ENCODE measurements around the gene C6orf136. TPM values are rescaled to one million over a fixed set of nuclear protein-coding genes. Genes with fewer than 3 reads are reported as not detected.

Gene C6orf136
- total RNA-seq, 3 donors from 2014 or later (not counting 1 experiment from before 2014, with no cell fraction given), result 39.4 to 51.4 (median 50.9) TPM

- H3K4me1 ChIP-seq (ENCODE audit: control insufficient read depth, insufficient read depth, low read length), result peaks cover 33% of the 10 kb centered on the region
- intact Hi-C loops (cut with micrococcal nuclease), result no loop called here
- no peak for TF ChIP-seq CTCF (IDR thresholded peaks at IDR 0.05)
- H3K4me1 Mint-ChIP-seq, result peaks cover 41 to 42% of the 10 kb centered on the region in 2 donors
- H3K36me3 ChIP-seq (ENCODE audit: control insufficient read depth, insufficient read depth, low read length), result peaks cover 67% of the 10 kb centered on the region
- no peaks in the 10 kb centered on the region for H3K27me3 Mint-ChIP-seq (ENCODE audit: low read depth in 2 of 2)
- H3K36me3 Mint-ChIP-seq, result peaks cover 38% of the 10 kb centered on the region
- ATAC-seq (no peak), DNase-seq (no peak)
- peak overlapping the region; percentile 51 for H3K27ac ChIP-seq (ENCODE audit: low read length)
- H3K27ac Mint-ChIP-seq, result peak overlapping the region; percentile 70 to 73
- no peaks in the 10 kb centered on the region for H3K9me3 Mint-ChIP-seq
- 93% methylated on average over 38 of the region's 39 CpGs for WGBS (ENCODE audit: insufficient coverage)
- no peaks in the 10 kb centered on the region for H3K27me3 ChIP-seq (ENCODE audit: control insufficient read depth, insufficient read depth, low read length)
- peak overlapping the region; percentile 46 for H3K4me3 Mint-ChIP-seq
- H3K4me3 ChIP-seq (ENCODE audit: low read length), result no peak overlapping the region
- H3K9me3 ChIP-seq (ENCODE audit: control insufficient read depth, insufficient read depth, low read length), result no peaks in the 10 kb centered on the region
Measured at GRCh38 chr6:30601815-30602641, 44.9 kb upstream of the C6orf136 start.

GRCh38 chr6:30603961-30604360, 43.0 kb upstream of the C6orf136 start:
- H3K4me1 Mint-ChIP-seq, result peaks cover 35 to 47% of the 10 kb centered on the region in 2 donors
- Histone ChIP-seq H3K36me3 (ENCODE audit: control insufficient read depth, insufficient read depth, low read length) (peaks cover 86% of the 10 kb centered on the region), H3K27ac (ENCODE audit: low read length) (no peak overlapping the region), H3K4me1 (ENCODE audit: control insufficient read depth, insufficient read depth, low read length) (peaks cover 27% of the 10 kb centered on the region), H3K9me3 (ENCODE audit: control insufficient read depth, insufficient read depth, low read length) (no peaks in the 10 kb centered on the region), H3K27me3 (ENCODE audit: control insufficient read depth, insufficient read depth, low read length) (no peaks in the 10 kb centered on the region), H3K4me3 (ENCODE audit: low read length) (no peak overlapping the region)
- DNase-seq, result no peak
- intact Hi-C loops (cut with micrococcal nuclease), result no loop called here
- H3K9me3 Mint-ChIP-seq, result no peaks in the 10 kb centered on the region
- no peak for ATAC-seq
- no peaks in the 10 kb centered on the region for H3K27me3 Mint-ChIP-seq (ENCODE audit: low read depth in 2 of 2)
- peaks cover 47% of the 10 kb centered on the region for H3K36me3 Mint-ChIP-seq
- 96% methylated on average over 13 of the region's 13 CpGs for WGBS (ENCODE audit: insufficient coverage)
- peak overlapping the region; percentile 59 for H3K27ac Mint-ChIP-seq
- no peak overlapping the region for H3K4me3 Mint-ChIP-seq
- TF ChIP-seq CTCF (IDR thresholded peaks at IDR 0.05), result no peak

- Mint-ChIP-seq H3K4me3 (no peak overlapping the region), H3K36me3 (peaks cover 25% of the 10 kb centered on the region), H3K4me1 (peaks cover 54 to 65% of the 10 kb centered on the region in 2 donors), H3K27ac (peak overlapping the region; percentile 70 to 100), H3K27me3 (ENCODE audit: low read depth in 2 of 2) (no peaks in the 10 kb centered on the region), H3K9me3 (no peaks in the 10 kb centered on the region)
- peaks cover 46% of the 10 kb centered on the region for H3K36me3 ChIP-seq (ENCODE audit: control insufficient read depth, insufficient read depth, low read length)
- H3K27me3 ChIP-seq (ENCODE audit: control insufficient read depth, insufficient read depth, low read length), result no peaks in the 10 kb centered on the region
- H3K4me1 ChIP-seq (ENCODE audit: control insufficient read depth, insufficient read depth, low read length), result peaks cover 12% of the 10 kb centered on the region
- no peak for ATAC-seq
- WGBS (ENCODE audit: insufficient coverage), result 91% methylated on average over 4 of the region's 4 CpGs
- peak overlapping the region; percentile 27 for H3K27ac ChIP-seq (ENCODE audit: low read length)
- no peak overlapping the region for H3K4me3 ChIP-seq (ENCODE audit: low read length)
- intact Hi-C loops (cut with micrococcal nuclease), result loop anchor here (10.0 kb wide), 1 partner anchor 745 kb away; the partner anchor contains the start of gene HLA-B
- DNase-seq, result no peak
- no peaks in the 10 kb centered on the region for H3K9me3 ChIP-seq (ENCODE audit: control insufficient read depth, insufficient read depth, low read length)
- TF ChIP-seq CTCF (IDR thresholded peaks at IDR 0.05), result no peak
Measured at GRCh38 chr6:30610065-30610464, 36.9 kb upstream of the C6orf136 start.
